GM21786 (cell line): Measurements from ENCODE around the gene PGGHG.
A peak's percentile ranks its signal among the peaks of the same experiment; 100 is the strongest.

Experiments
- ATAC-seq: cut with Tn5 transposase; IDR thresholded peaks from one replicate; pipeline ENCODE4 v1.9.1; 2021; ENCODE audit not compliant: unreplicated experiment

PGGHG gene

GRCh38 chr11:288478-289397, at the start of gene PGGHG:
Gene PGGHG (plus strand): TSS chr11:289126. CDS start chr11:289817, 691 bp downstream.
- no peak for ATAC-seq

- no peak for ATAC-seq
Observed at GRCh38 chr11:240315-240714, 48.6 kb upstream of the PGGHG start.

- ATAC-seq, result no peak
Observed at GRCh38 chr11:241634-242033, 47.3 kb upstream of the PGGHG start.

GRCh38 chr11:244376-244775, 44.5 kb upstream of the PGGHG start:
- ATAC-seq, result no peak

- no peak for ATAC-seq
Observed at GRCh38 chr11:249062-249461, 39.9 kb upstream of the PGGHG start.

GRCh38 chr11:250274-250673, 38.7 kb upstream of the PGGHG start:
- no peak for ATAC-seq

GRCh38 chr11:250740-251299, 38.1 kb upstream of the PGGHG start:
- no peak for ATAC-seq

- no peak for ATAC-seq
Observed at GRCh38 chr11:251550-251949, 37.4 kb upstream of the PGGHG start.

GRCh38 chr11:252666-253065, 36.3 kb upstream of the PGGHG start:
- ATAC-seq, result no peak

GRCh38 chr11:253160-253885, 35.6 kb upstream of the PGGHG start:
- no peak for ATAC-seq

- ATAC-seq, result no peak
Observed at GRCh38 chr11:253886-254270, 35.0 kb upstream of the PGGHG start.

GRCh38 chr11:255176-255575, 33.8 kb upstream of the PGGHG start:
- ATAC-seq, result no peak

- no peak for ATAC-seq
Observed at GRCh38 chr11:255816-256215, 33.1 kb upstream of the PGGHG start.

GRCh38 chr11:256952-257737, 31.8 kb upstream of the PGGHG start:
- ATAC-seq, result no peak

- ATAC-seq, result no peak
Observed at GRCh38 chr11:257766-258493, 31.0 kb upstream of the PGGHG start.

- ATAC-seq, result no peak
Observed at GRCh38 chr11:259413-259812, 29.5 kb upstream of the PGGHG start.

- no peak for ATAC-seq
Observed at GRCh38 chr11:261624-262023, 27.3 kb upstream of the PGGHG start.

GRCh38 chr11:266676-267439, 22.1 kb upstream of the PGGHG start:
- no peak for ATAC-seq

GRCh38 chr11:267491-267994, 21.4 kb upstream of the PGGHG start:
- ATAC-seq, result peak; percentile 30
